Activated naive CD4-positive, alpha-beta T cell treated with anti-CD3 and anti-CD28 coated beads, Interleukin-2, amount 10 ng/mL, durations not matched to agents 5 hours and 36 hours (primary cell): ENCODE results near the gene EPS8L2. TPM values are rescaled to one million over a fixed set of nuclear protein-coding genes. Genes with fewer than 3 reads are reported as not detected.

Source experiments
- total RNA-seq, 2 experiments: library from RNA; stranded (reverse); gene quantifications; one replicate each; pipeline ENCODE4 v1.2.3, GENCODE V29; 2021

EPS8L2 gene
- 10 to 100 TPM; 17.4 to 20.3 TPM for total RNA-seq

GRCh38 chr11:705646-706438, at the start of gene EPS8L2:
EPS8L2 (plus strand) TSS chr11:706231; CDS start chr11:709408, 3,177 bp downstream.

GRCh38 chr11:694563-695287, 11.3 kb upstream of the EPS8L2 start, which contains the start of gene DEAF1:
DEAF1 (minus strand) TSS chr11:695222; CDS start chr11:695047, 175 bp downstream.

GRCh38 chr11:695538-696248, 10.3 kb upstream of the EPS8L2 start, which contains the start of gene TMEM80:
TMEM80 (plus strand) TSS chr11:695816; CDS start chr11:695828, 12 bp downstream.

GRCh38 chr11:747158-748006, 41.4 kb downstream of the EPS8L2 start, which contains the start of gene TALDO1:
TALDO1 (plus strand) TSS chr11:747464; CDS start chr11:747482, 18 bp downstream.

Other genes starting within 250 kb of the EPS8L2 start
- gene RNH1, start 199.0 kb upstream of the EPS8L2 start, total RNA-seq: 10 to 100 TPM; 83.0 to 84.3 TPM
- gene HRAS, start 170.7 kb upstream of the EPS8L2 start, total RNA-seq: 10 to 100 TPM; 41.8 to 43.6 TPM
- 1 to 10 TPM; 2.7 to 2.8 TPM for gene LRRC56, start 168.7 kb upstream of the EPS8L2 start, total RNA-seq
- 1 to 10 TPM; 4.5 to 5.8 TPM for gene LMNTD2, start 145.5 kb upstream of the EPS8L2 start, total RNA-seq
- gene RASSF7, start 145.3 kb upstream of the EPS8L2 start, total RNA-seq: 10 to 100 TPM; 32.9 to 36.1 TPM
- 10 to 100 TPM; 39.0 to 39.9 TPM for gene PHRF1, start 129.8 kb upstream of the EPS8L2 start, total RNA-seq
- gene IRF7, start 90.3 kb upstream of the EPS8L2 start, total RNA-seq: 10 to 100 TPM; 70.2 to 71.2 TPM
- gene CDHR5, start 81.3 kb upstream of the EPS8L2 start, total RNA-seq: not detected
- not detected for gene SCT, start 79.0 kb upstream of the EPS8L2 start, total RNA-seq
- under 1 TPM; 0.26 to 0.45 TPM for gene DRD4, start 69.0 kb upstream of the EPS8L2 start, total RNA-seq
- gene DEAF1, start 11.0 kb upstream of the EPS8L2 start, total RNA-seq: 10 to 100 TPM; 54.2 to 59.1 TPM
- 10 to 100 TPM; 28.4 to 28.9 TPM for gene TMEM80, start 10.4 kb upstream of the EPS8L2 start, total RNA-seq
- gene TALDO1, start 41.2 kb downstream of the EPS8L2 start, total RNA-seq: 100 to 1,000 TPM; 205 to 218 TPM
- 10 to 100 TPM; 55.0 to 58.2 TPM for gene GATD1, start 71.3 kb downstream of the EPS8L2 start, total RNA-seq
- under 1 TPM; 0.39 to 0.58 TPM for gene CEND1, start 83.9 kb downstream of the EPS8L2 start, total RNA-seq
- gene SLC25A22, start 92.0 kb downstream of the EPS8L2 start, total RNA-seq: 10 to 100 TPM; 36.7 to 41.3 TPM
- 10 to 100 TPM; 52.2 to 55.3 TPM for gene PIDD1, start 99.0 kb downstream of the EPS8L2 start, total RNA-seq
- 1,000 to 10,000 TPM; 3,087 to 3,213 TPM for gene RPLP2, start 103.7 kb downstream of the EPS8L2 start, total RNA-seq
- 10 to 100 TPM; 78.2 to 83.3 TPM for gene PNPLA2, start 112.7 kb downstream of the EPS8L2 start, total RNA-seq
- 10 to 100 TPM; 23.7 to 25.2 TPM for gene CRACR2B, start 121.7 kb downstream of the EPS8L2 start, total RNA-seq
- 10 to 100 TPM; 33.5 to 36.2 TPM for gene CD151, start 126.7 kb downstream of the EPS8L2 start, total RNA-seq
- gene POLR2L, start 136.3 kb downstream of the EPS8L2 start, total RNA-seq: 10 to 100 TPM; 78.3 to 79.5 TPM
- gene TSPAN4, start 136.6 kb downstream of the EPS8L2 start, total RNA-seq: 1 to 10 TPM; 8.1 to 8.4 TPM
- gene CHID1, start 204.6 kb downstream of the EPS8L2 start, total RNA-seq: 10 to 100 TPM; 39.1 to 39.8 TPM
- 10 to 100 TPM; 60.9 to 63.9 TPM for gene AP2A2, start 219.6 kb downstream of the EPS8L2 start, total RNA-seq